GM12878 (cell line): Measurements from ENCODE around the gene AQP2. TPM values are rescaled to one million over a fixed set of nuclear protein-coding genes. Genes with fewer than 3 reads are reported as not detected.

ENCODE experiments used
- ATAC-seq: fragments of 200-7000 bp; cut with Tn5 transposase; 3 replicates; pipeline ENCODE4 v1.9.1; 2020; ENCODE audit warnings: mild to moderate bottlenecking, moderate library complexity
- BruUV-seq: library from RNA; stranded (reverse); fragments of 400-500 nt; replicated peaks from 2 replicates; lab custom pipeline; 2021; lab: Mats Ljungman, UMichigan
- CTCF ChIA-PET: fragments of 300-600 bp; sonication (Branson Sonifier 250); formaldehyde crosslinking; extraction: SDS; loops from one replicate; lab custom pipeline; 2021; ENCODE audit warnings: inconsistent platforms; lab: Yijun Ruan, JAX
- POLR2A ChIA-PET: fragments of 350-600 bp; formaldehyde crosslinking; extraction: SDS; loops from one replicate; lab custom pipeline; 2021; ENCODE audit warnings: inconsistent platforms; lab: Charles Lee
- RAD21 ChIA-PET: fragments of 300-600 bp; sonication (Branson Sonifier 250); formaldehyde crosslinking; loops from one replicate; lab custom pipeline; 2023; ENCODE audit warnings: antibody characterized with exemption; ENCODE audit not compliant: unreplicated experiment; lab: Charles Lee
- SMC1A ChIA-PET: fragments of 300-600 bp; sonication (Branson Sonifier 250); formaldehyde crosslinking; loops from one replicate; lab custom pipeline; 2023; ENCODE audit not compliant: unreplicated experiment, uncharacterized antibody; lab: Charles Lee
- DNase-seq: peaks from one replicate; pipeline ENCODE4 v3.0.0-alpha.2; 2011; ENCODE audit warnings: low read depth, low spot score
- FAIRE-seq: peaks from 3 replicates; lab custom pipeline; 2011; peaks lifted over from hg19 to GRCh38; lab: Jason Lieb, UNC
- H2AFZ ChIP-seq: 2 replicates; pipeline ENCODE4 v1.6.0; 2011; ENCODE audit warnings: low read depth, low read length, control low read depth; ENCODE audit not compliant: control insufficient read depth
- H3K27ac ChIP-seq: 2 replicates; pipeline ENCODE4 v1.5.1; 2011; ENCODE audit warnings: control low read depth; ENCODE audit not compliant: control insufficient read depth, insufficient read depth
- H3K27me3 ChIP-seq, 2 experiments: replicated peaks in 1 of 2; 2 replicates each; pipeline versions ENCODE4 v1.6.0 to v1.6.1; 2011; ENCODE audit warnings: low read length in 1 of 2; ENCODE audit not compliant: control insufficient read depth in 2 of 2, insufficient read depth in 2 of 2
- H3K36me3 ChIP-seq, 2 experiments: 2 replicates each; pipeline ENCODE4 v1.5.1; 2011; ENCODE audit warnings: low read length in 1 of 2; ENCODE audit not compliant: control insufficient read depth in 2 of 2, insufficient read depth in 2 of 2
- H3K4me1 ChIP-seq: 2 replicates; pipeline ENCODE4 v1.6.1; 2011; ENCODE audit warnings: mild to moderate bottlenecking, low read length, moderate library complexity, mixed read lengths; ENCODE audit not compliant: control insufficient read depth, insufficient read depth
- H3K4me2 ChIP-seq: 2 replicates; pipeline ENCODE4 v1.6.0; 2011; ENCODE audit warnings: control low read depth; ENCODE audit not compliant: control insufficient read depth, insufficient read depth
- H3K4me3 ChIP-seq: fragments of 200-600 bp; sonication (generic); 2 replicates; pipeline ENCODE4 v1.5.1; 2016
- H3K79me2 ChIP-seq: 2 replicates; pipeline ENCODE4 v1.6.0; 2011; ENCODE audit warnings: low read length; ENCODE audit not compliant: control insufficient read depth, insufficient read depth
- H3K9ac ChIP-seq: 2 replicates; pipeline ENCODE4 v1.8.0; 2011; ENCODE audit warnings: low read length, control low read depth, mixed read lengths; ENCODE audit not compliant: control insufficient read depth, insufficient read depth
- H3K9me3 ChIP-seq: replicated peaks from 3 replicates; pipeline ENCODE4 v1.5.1; 2011; ENCODE audit warnings: mild to moderate bottlenecking, low read length; ENCODE audit not compliant: control insufficient read depth, insufficient read depth
- H4K20me1 ChIP-seq: 2 replicates; pipeline ENCODE4 v1.6.0; 2011; ENCODE audit not compliant: control insufficient read depth, insufficient read depth
- BCLAF1 ChIP-seq: fragments of 450-650 bp; IDR thresholded peaks from 2 replicates; pipeline ENCODE4 v1.6.1; 2017; ENCODE audit warnings: antibody characterized with exemption, mild to moderate bottlenecking, moderate library complexity
- CEBPB ChIP-seq, 2 experiments: fragments of 150-350 bp in 1 of 2; IDR thresholded peaks; 2 replicates each; pipeline ENCODE4 v1.6.1; 2012 to 2014; ENCODE audit warnings: low read depth in 2 of 2, low read length in 2 of 2, borderline replicate concordance in 1 of 2, inconsistent platforms in 1 of 2
- CHD1 ChIP-seq: IDR thresholded peaks from 2 replicates; pipeline ENCODE4 v1.6.1; 2012; ENCODE audit warnings: low read depth, low read length, improper control_type of control experiment
- CHD2 ChIP-seq: IDR thresholded peaks from 2 replicates; pipeline ENCODE4 v1.6.1; 2011; ENCODE audit warnings: low read depth, low read length, improper control_type of control experiment, borderline replicate concordance
- CHD4 ChIP-seq: fragments of 200-600 bp; sonication (generic); IDR thresholded peaks from 2 replicates; pipeline ENCODE4 v1.6.1; 2016; ENCODE audit warnings: mild to moderate bottlenecking
- E2F4 ChIP-seq: IDR thresholded peaks from 2 replicates; pipeline ENCODE4 v1.6.1; 2012; ENCODE audit warnings: low read depth, low read length, improper control_type of control experiment
- E4F1 ChIP-seq: fragments of 450-650 bp; IDR thresholded peaks from 2 replicates; pipeline ENCODE4 v1.6.1; 2018; ENCODE audit warnings: borderline replicate concordance, mild to moderate bottlenecking; ENCODE audit not compliant: partially characterized antibody
- EZH2 ChIP-seq: IDR thresholded peaks from 2 replicates; pipeline ENCODE4 v1.6.1; 2012; ENCODE audit warnings: low read depth, mild to moderate bottlenecking, control low read depth, inconsistent platforms, low read length, borderline replicate concordance; ENCODE audit not compliant: control insufficient read depth
- FOS ChIP-seq: IDR thresholded peaks from 3 replicates; pipeline ENCODE4 v1.6.1; 2011; ENCODE audit warnings: borderline replicate concordance; ENCODE audit not compliant: insufficient read length; ENCODE audit errors: extremely low read depth
- FOXK2 ChIP-seq: fragments of 450-650 bp; IDR thresholded peaks from 2 replicates; pipeline ENCODE4 v1.6.1; 2017; ENCODE audit warnings: mild to moderate bottlenecking, moderate library complexity
- HDAC2 ChIP-seq: fragments of 200-600 bp; sonication (generic); IDR thresholded peaks from 2 replicates; pipeline ENCODE4 v1.6.1; 2017
- RCOR1 ChIP-seq: conservative IDR thresholded peaks from 2 replicates; pipeline ENCODE4 v1.6.1; 2012; ENCODE audit warnings: low read depth, low read length, improper control_type of control experiment
- WRNIP1 ChIP-seq: IDR thresholded peaks from 2 replicates; pipeline ENCODE4 v1.6.1; 2011; ENCODE audit warnings: low read depth, low read length, improper control_type of control experiment, borderline replicate concordance
- ZNF24 ChIP-seq: fragments of 450-650 bp; IDR thresholded peaks from 2 replicates; pipeline ENCODE4 v1.6.1; 2017; ENCODE audit warnings: antibody characterized with exemption, mild to moderate bottlenecking
- ZZZ3 ChIP-seq: IDR thresholded peaks from 2 replicates; pipeline ENCODE4 v1.6.1; 2011; ENCODE audit warnings: low read depth; ENCODE audit not compliant: control insufficient read depth, insufficient read length
- WGBS: methylation state at CpG from one replicate; pipeline ENCODE4 v1.1.6; 2016; ENCODE audit warnings: low lambda C conversion rate; ENCODE audit not compliant: insufficient replicate concordance, insufficient coverage; ENCODE audit errors: missing lambda C conversion rate; 5-methylcytosine and 5-hydroxymethylcytosine counted together
- in situ Hi-C: fragments of 300-500 bp; cut with MboI; formaldehyde crosslinking; loops from 9 replicates; pipeline ENCODE4 v1.14.3; 2018; ENCODE audit warnings: mixed read lengths
- intact Hi-C: fragments of 100-400 bp; cut with micrococcal nuclease; formaldehyde crosslinking; loops from one replicate; pipeline ENCODE4 v1.14.2; 2022; ENCODE audit not compliant: unreplicated experiment
- polyA plus RNA-seq, 11 experiments: library from polyadenylated mRNA; depleted of rRNA in 4 of 11; unstranded in 6 of 11; stranded (reverse) in 5 of 11; fragments of >200 nt; fragmentation: Nextera tagmentation in 4 of 11; fragmentation: Illumina TruSeq in 1 of 11; extraction: Ambion mirVana in 4 of 11; extraction: Trizol in 1 of 11; gene quantifications; 1 replicate in 1 of 11; 2 replicates in 10 of 11; pipeline versions ENCODE4 v1.2.1 to v1.2.3, GENCODE V29; 2011 to 2016; ENCODE audit warnings: inconsistent platforms in 2 of 11, missing spikeins in 2 of 11, low read depth in 1 of 11
- total RNA-seq, 4 experiments: library from RNA; depleted of rRNA in 3 of 4; stranded (reverse); fragments of >200 nt in 3 of 4; fragmentation: Illumina TruSeq in 1 of 4; extraction: Trizol in 1 of 4; gene quantifications; 2 replicates each; pipeline versions ENCODE4 v1.2.1 to v1.2.3, GENCODE V29; 2013 to 2021

The AQP2 gene
- total and polyA plus RNA-seq, 10 of the 15 experiments (the other 5 are each of a cell fraction or from before 2014, with no cell fraction given): not detected

- TF ChIP-seq E4F1 (no peak), HDAC2 (no peak), ZZZ3 (no peak), CHD4 (no peak), CHD2 (no peak), RCOR1 (no peak)
Observed at GRCh38 chr12:49982246-49983087, 31.9 kb downstream of the AQP2 start (continued).

GRCh38 chr12:49983892-49984291 is 33.4 kb downstream of the AQP2 start:
- in situ Hi-C loops: no loop called here
- Histone ChIP-seq H3K9me3 (no peaks in the 10 kb centered on the region), H3K27me3 (no peaks in the 10 kb centered on the region), H3K4me1 (no peaks in the 10 kb centered on the region), H3K36me3 (peaks cover 1 to 5% of the 10 kb centered on the region in 2 experiments; a peak in 3 of 4 replicates), H4K20me1 (no peaks in the 10 kb centered on the region), H3K9ac (no peak overlapping the region), H3K4me2 (no peak overlapping the region), H2AFZ (no peak overlapping the region), H3K79me2 (no peaks in the 10 kb centered on the region), H3K4me3 (no peak overlapping the region), H3K27ac (no peak overlapping the region)
- RAD21 ChIA-PET: interaction anchor here (1.3 to 5.5 kb wide), 2 partner anchors 16 to 42 kb away, joined by 3 to 21 read pairs; partner anchors contain the start of gene RACGAP1
- POLR2A ChIA-PET: interaction anchor here (0.6 kb wide), 1 partner anchor 12 kb away, joined by 3 read pairs; no protein-coding TSS in a partner anchor
- no peak for DNase-seq
- FAIRE-seq: no peak
- intact Hi-C loops: no loop called here
- BruUV-seq: no TSS peak
- WGBS: 55% methylated on average over 8 of the region's 8 CpGs
- SMC1A ChIA-PET: interaction anchor here (0.8 to 1.1 kb wide), 2 partner anchors 86 to 104 kb away, joined by 3 to 4 read pairs; no protein-coding TSS in a partner anchor
- CTCF ChIA-PET: interaction anchor here (1.1 to 7.7 kb wide), 4 partner anchors 15 to 53 kb away, joined by 4 to 68 read pairs (median 5); no protein-coding TSS in a partner anchor
- ATAC-seq: no peak
- TF ChIP-seq CEBPB (IDR thresholded peaks at IDR 0.05; ENCODE audit: borderline replicate concordance in 1 of 2, low read depth in 2 of 2, low read length in 2 of 2) (no peak), WRNIP1 (no peak), E2F4 (no peak), ZNF24 (no peak), EZH2 (no peak), BCLAF1 (no peak), CHD1 (no peak), FOS (no peak), FOXK2 (no peak)
